NB4 (cell line): ENCODE data around the gene ABCB9.

Source experiments
- DNase-seq: peaks from one replicate; pipeline ENCODE4 v3.0.0; 2010; ENCODE audit warnings: low read depth
- H3K4me3 ChIP-seq: one replicate; pipeline ENCODE4 v1.5.1; 2011; ENCODE audit warnings: mild to moderate bottlenecking, low read depth, low read length, moderate library complexity
- CTCF ChIP-seq: IDR thresholded peaks from one replicate; pipeline ENCODE4 v1.5.1; 2012; ENCODE audit warnings: low read depth, low read length
- MAX ChIP-seq: IDR thresholded peaks from 2 replicates; pipeline ENCODE4 v1.6.1; 2011; ENCODE audit warnings: low read depth, low read length
- MYC ChIP-seq: IDR thresholded peaks from 2 replicates; pipeline ENCODE4 v1.6.1; 2011; ENCODE audit warnings: low read depth, low read length
- POLR2A ChIP-seq: IDR thresholded peaks from 2 replicates; pipeline ENCODE4 v1.6.1; 2011; ENCODE audit warnings: mild to moderate bottlenecking; ENCODE audit not compliant: insufficient read length; ENCODE audit errors: extremely low read depth

ABCB9 gene

GRCh38 chr12:122929148-122929538, 37.1 kb downstream of the ABCB9 start:
- H3K4me3 ChIP-seq: no peak overlapping the region
- no peak for DNase-seq
- no peak for TF ChIP-seq MAX
- no peak for TF ChIP-seq CTCF
- no peak for TF ChIP-seq POLR2A
- TF ChIP-seq MYC: no peak

GRCh38 chr12:122928404-122929147, 37.7 kb downstream of the ABCB9 start:
- no peak for TF ChIP-seq CTCF
- TF ChIP-seq POLR2A: no peak
- TF ChIP-seq MAX: no peak
- TF ChIP-seq MYC: no peak
- DNase-seq: no peak
- H3K4me3 ChIP-seq: no peak overlapping the region

- no peak for DNase-seq
- TF ChIP-seq MAX: no peak
- no peak for TF ChIP-seq POLR2A
- TF ChIP-seq MYC: no peak
- TF ChIP-seq CTCF: no peak
- no peak overlapping the region for H3K4me3 ChIP-seq
Observed at GRCh38 chr12:122927756-122928403, 38.4 kb downstream of the ABCB9 start.

GRCh38 chr12:122921917-122922316, 44.3 kb downstream of the ABCB9 start:
- H3K4me3 ChIP-seq: no peak overlapping the region
- TF ChIP-seq MAX (no peak), MYC (no peak), POLR2A (no peak), CTCF (no peak)
- DNase-seq: no peak

- TF ChIP-seq CTCF: no peak
- TF ChIP-seq POLR2A: no peak
- TF ChIP-seq MAX: no peak
- no peak for TF ChIP-seq MYC
Observed at GRCh38 chr12:122920687-122921086, 45.6 kb downstream of the ABCB9 start.

More at GRCh38 chr12:122920687-122921086, 45.6 kb downstream of the ABCB9 start:
- no peak for DNase-seq
- no peak overlapping the region for H3K4me3 ChIP-seq
